Psoas muscle (tissue), 8 donors: ENCODE data around the gene HLF. TPM values are rescaled to one million over a fixed set of nuclear protein-coding genes. Genes with fewer than 3 reads are reported as not detected.
"Not testable (repeated sequence)": the region's sequence is repeated elsewhere in the genome, so short reads cannot be mapped to it uniquely, and the experiment has no call there.

Source experiments
- ATAC-seq, 4 donors: fragments of 200-7000 bp; cut with Tn5 transposase; one replicate each; pipeline ENCODE4 v1.9.1; 2020; ENCODE audit warnings: moderate library complexity in 3 of 4, mild to moderate bottlenecking in 2 of 4
- DNase-seq, 2 donors: peaks; one replicate each; pipeline ENCODE4 v3.0.0-alpha.2; 2020
- H3K27ac ChIP-seq: fragments of 200-600 bp; one replicate; pipeline ENCODE4 v1.8.0; 2022
- H3K27me3 ChIP-seq, 3 donors: fragments of 200-600 bp in 1 of 3; one replicate each; pipeline versions ENCODE4 v1.6.1 to v1.8.0; 2013 to 2022; ENCODE audit warnings: low read length in 2 of 3, mild to moderate bottlenecking in 2 of 3, moderate library complexity in 1 of 3; ENCODE audit not compliant: insufficient read depth in 3 of 3
- H3K36me3 ChIP-seq, 2 donors: fragments of 200-600 bp in 1 of 2; one replicate each; pipeline versions ENCODE4 v1.6.1 to v1.8.0; 2013 to 2022; ENCODE audit warnings: low read depth in 1 of 2, mild to moderate bottlenecking in 1 of 2, moderate library complexity in 1 of 2; ENCODE audit not compliant: insufficient read depth in 1 of 2
- H3K4me1 ChIP-seq: fragments of 200-600 bp; one replicate; pipeline ENCODE4 v1.8.0; 2022
- H3K4me3 ChIP-seq: fragments of 200-600 bp; one replicate; pipeline ENCODE4 v1.8.0; 2022; ENCODE audit warnings: mild to moderate bottlenecking
- H3K9me3 ChIP-seq: fragments of 200-600 bp; one replicate; pipeline ENCODE4 v1.8.0; 2022
- WGBS, 3 donors: extraction: QIAGEN DNeasy Blood & Tissue Kit; methylation state at CpG; one replicate each; pipeline versions ENCODE4 v1.1.6 to v1.1.7; 2013; 5-methylcytosine and 5-hydroxymethylcytosine counted together
- intact Hi-C, 2 donors: fragments of 100-400 bp; cut with DNase I; formaldehyde crosslinking; loops; one replicate each; pipeline versions ENCODE4 v1.11.0 to v1.14.2; 2022
- polyA plus RNA-seq, 3 donors: library from polyadenylated mRNA; stranded (reverse); fragments of 200-250 nt; gene quantifications; one replicate each; pipeline ENCODE4 v1.2.3, GENCODE V29; 2013
- total RNA-seq, 4 donors: library from RNA; stranded (reverse); fragmentation: NEBNext Ultra II Directional in 2 of 4; extraction: Animal tissue kit (Norgen Biotek cat#: 25700) in 2 of 4; gene quantifications; one replicate each; pipeline versions ENCODE4 v1.2.1 to v1.2.4, GENCODE V29; 2021 to 2023
- TF ChIP-seq, protein P1 (sequence below): fragments of 200-600 bp; IDR thresholded peaks from one replicate; pipeline ENCODE4 v1.8.0; 2022; ENCODE audit warnings: antibody characterized with exemption
- donor health status: healthy with polysubstance abuse.
- donor health status: DM: no; HTN: no; CAD: no; lungs with moderate emphysema.
- donor health status: Bipolar disorder and iron deficiency.
- donor health status: healthy.
- donor health status: DM: yes; HTN: yes; CAD: no.
- donor health status: DM: no; HTN: no; CAD: no.
- donor health status: DM: no; HTN: no; CAD: no.
- donor health status: DM: yes; HTN: yes; CAD: no.

The HLF gene
- total and polyA plus RNA-seq, 7 donors, result 0.59 to 5.0 (median 3.7) TPM

DNA sequence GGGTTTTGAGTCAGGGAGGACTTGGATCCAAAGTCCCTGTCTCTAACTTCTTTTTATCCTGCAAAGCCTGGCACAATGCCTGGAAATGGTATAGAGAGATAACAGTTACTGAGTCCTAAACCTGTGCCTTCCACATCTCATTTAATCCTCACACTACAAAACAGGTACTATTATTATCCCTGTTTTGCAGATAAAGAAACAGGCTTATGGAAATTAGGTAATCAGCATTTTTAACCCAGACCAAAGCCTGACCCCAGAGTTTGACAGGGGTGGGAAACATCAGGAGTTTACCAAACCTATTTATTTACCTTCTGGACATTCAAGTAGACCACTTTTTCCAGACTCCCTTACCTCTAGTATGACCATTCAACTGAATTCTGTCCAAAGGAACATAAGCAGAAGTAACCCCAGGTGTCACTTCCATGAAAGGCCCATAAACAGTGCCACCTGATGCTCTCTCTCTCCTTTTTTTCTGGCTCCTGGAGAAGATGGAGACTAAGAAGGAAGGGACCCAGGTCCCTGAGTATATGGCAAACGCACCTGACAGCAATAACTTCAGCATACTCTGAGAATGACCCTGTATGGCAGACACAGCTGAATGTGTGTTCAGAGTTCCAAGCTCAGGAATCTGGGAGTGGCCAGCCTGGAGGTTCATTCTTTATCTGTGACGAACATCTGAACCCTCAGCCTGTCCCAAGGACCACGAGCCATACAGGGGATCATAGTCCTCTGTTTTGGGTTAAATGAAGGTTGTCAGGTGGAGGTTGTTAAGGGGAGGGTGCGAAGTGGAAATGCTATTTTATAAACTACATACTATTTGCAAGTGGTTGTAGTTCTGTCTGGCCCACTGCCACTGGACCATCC is 62.7 kb downstream of the HLF start:
- H3K4me3 ChIP-seq, result no peak overlapping the region
- H3K9me3 ChIP-seq, result no peaks in the 10 kb centered on the region
- H3K27me3 ChIP-seq, result no peaks in the 10 kb centered on the region
- intact Hi-C loops, result no loop called here
- no peak overlapping the region for H3K27ac ChIP-seq
- TF ChIP-seq, protein P1, sequence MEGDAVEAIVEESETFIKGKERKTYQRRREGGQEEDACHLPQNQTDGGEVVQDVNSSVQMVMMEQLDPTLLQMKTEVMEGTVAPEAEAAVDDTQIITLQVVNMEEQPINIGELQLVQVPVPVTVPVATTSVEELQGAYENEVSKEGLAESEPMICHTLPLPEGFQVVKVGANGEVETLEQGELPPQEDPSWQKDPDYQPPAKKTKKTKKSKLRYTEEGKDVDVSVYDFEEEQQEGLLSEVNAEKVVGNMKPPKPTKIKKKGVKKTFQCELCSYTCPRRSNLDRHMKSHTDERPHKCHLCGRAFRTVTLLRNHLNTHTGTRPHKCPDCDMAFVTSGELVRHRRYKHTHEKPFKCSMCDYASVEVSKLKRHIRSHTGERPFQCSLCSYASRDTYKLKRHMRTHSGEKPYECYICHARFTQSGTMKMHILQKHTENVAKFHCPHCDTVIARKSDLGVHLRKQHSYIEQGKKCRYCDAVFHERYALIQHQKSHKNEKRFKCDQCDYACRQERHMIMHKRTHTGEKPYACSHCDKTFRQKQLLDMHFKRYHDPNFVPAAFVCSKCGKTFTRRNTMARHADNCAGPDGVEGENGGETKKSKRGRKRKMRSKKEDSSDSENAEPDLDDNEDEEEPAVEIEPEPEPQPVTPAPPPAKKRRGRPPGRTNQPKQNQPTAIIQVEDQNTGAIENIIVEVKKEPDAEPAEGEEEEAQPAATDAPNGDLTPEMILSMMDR, result no peak
- DNase-seq, result no peak
- H3K4me1 ChIP-seq, result no peaks in the 10 kb centered on the region
- no peak for ATAC-seq
- no peaks in the 10 kb centered on the region for H3K36me3 ChIP-seq
- WGBS, 3 donors, result 62 to 71% (median 70%) methylated on average over 4 of the region's 4 CpGs

DNA sequence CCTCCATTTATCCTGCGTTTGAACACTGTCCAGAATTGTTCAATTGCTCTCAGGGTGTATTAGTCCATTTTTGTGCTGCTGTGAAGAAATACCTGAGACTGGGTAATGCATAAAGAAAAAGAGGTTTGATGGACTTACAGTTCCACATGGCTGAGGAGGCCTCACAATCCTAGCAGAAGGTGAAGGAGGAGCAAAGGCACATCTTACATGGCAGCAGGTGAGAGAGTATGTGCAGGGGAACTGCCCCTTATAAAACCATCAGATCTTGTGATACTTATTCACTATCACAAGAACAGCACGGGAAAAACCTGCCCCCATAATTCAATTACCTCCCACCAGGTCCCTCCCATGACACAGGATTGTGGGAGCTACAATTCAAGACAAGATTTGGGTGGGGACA is 63.8 kb downstream of the HLF start:
- intact Hi-C loops, ATAC-seq, H3K4me1 ChIP-seq, DNase-seq, H3K4me3 ChIP-seq, H3K9me3 ChIP-seq, H3K27me3 ChIP-seq, H3K36me3 ChIP-seq, H3K27ac ChIP-seq: not testable (repeated sequence)
- 77 to 81% (median 77%) methylated on average over 2 of the region's 2 CpGs for WGBS, 3 donors

DNA sequence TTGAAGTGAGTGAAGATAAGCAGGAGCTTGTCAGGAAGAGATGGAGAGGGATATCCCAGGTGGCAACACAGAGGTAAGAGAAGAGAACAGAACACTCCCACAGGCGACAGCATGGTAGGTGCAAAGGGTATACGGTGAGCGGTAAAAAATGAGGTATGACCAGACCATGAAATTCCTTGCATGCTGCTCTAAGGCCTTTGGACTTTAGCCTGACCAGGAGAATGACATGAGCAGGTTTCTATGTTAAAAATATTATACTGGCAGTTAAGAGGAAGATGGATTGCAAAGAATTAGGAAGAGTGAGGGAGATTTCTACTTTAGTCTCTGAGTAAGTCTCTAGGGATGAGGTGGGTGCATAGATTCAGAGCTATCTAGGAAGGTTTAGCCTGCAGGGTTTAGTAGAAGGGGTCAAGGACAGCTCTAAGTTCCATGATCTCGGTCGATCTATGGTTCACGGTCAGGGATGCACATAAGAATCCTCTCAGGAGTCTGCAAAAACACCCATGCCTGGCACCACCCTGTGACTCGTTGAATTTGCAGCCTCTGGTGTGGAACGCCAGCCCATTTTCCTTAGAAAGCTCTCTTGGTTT is 65.7 kb downstream of the HLF start:
- WGBS, 3 donors, result 74 to 76% (median 75%) methylated on average over 8 of the region's 8 CpGs
- Histone ChIP-seq H3K27me3 (no peaks in the 10 kb centered on the region), H3K4me3 (no peak overlapping the region), H3K27ac (no peak overlapping the region), H3K4me1 (no peaks in the 10 kb centered on the region), H3K9me3 (no peaks in the 10 kb centered on the region), H3K36me3 (no peaks in the 10 kb centered on the region)
- intact Hi-C loops, result no loop called here
- ATAC-seq, result no peak
- TF ChIP-seq, protein P1, result no peak
- DNase-seq, result no peak

DNA sequence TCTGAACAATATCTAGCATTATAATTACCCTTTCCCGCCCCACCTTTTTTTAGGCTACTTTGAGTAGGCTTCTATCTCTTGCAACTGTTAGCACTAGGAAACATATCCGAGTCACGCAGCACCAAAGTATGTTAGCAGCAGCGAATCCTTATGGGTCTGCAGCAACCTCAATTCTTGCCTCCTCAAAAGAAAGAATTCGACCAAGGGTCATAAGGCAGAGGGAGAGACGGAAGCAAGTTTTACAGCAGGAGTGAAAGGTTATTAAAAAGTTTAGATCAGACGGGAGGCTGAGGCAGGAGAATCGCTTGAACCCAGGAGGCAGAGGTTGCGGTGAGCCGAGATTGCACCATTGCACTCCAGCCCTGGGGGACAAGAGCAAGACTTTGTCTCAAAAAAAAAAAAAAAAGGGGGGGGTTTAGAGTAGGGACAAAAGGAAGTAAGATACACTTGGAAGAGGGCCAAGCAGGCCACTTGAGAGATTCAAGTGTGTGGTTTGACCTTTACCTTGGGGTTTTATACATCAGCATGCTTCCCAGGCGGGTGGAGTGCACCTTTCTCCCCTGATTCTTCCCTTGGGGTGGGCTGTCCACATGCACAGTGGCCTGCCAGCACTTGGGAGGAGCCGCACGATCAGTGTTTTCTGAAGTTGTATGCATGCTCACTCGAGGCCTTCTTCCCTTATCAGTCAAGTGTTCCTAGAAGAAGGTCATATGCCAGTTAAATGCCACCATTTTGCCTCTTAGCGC is 67.7 kb downstream of the HLF start:
- intact Hi-C loops, result no loop called here
- TF ChIP-seq, protein P1, result no peak
- DNase-seq (no peak), ATAC-seq (no peak)
- Histone ChIP-seq H3K27me3 (no peaks in the 10 kb centered on the region), H3K9me3 (no peaks in the 10 kb centered on the region), H3K36me3 (no peaks in the 10 kb centered on the region), H3K4me1 (no peaks in the 10 kb centered on the region), H3K4me3 (no peak overlapping the region), H3K27ac (no peak overlapping the region)
- WGBS, 3 donors, result 84 to 88% (median 87%) methylated on average over 15 of the region's 15 CpGs

DNA sequence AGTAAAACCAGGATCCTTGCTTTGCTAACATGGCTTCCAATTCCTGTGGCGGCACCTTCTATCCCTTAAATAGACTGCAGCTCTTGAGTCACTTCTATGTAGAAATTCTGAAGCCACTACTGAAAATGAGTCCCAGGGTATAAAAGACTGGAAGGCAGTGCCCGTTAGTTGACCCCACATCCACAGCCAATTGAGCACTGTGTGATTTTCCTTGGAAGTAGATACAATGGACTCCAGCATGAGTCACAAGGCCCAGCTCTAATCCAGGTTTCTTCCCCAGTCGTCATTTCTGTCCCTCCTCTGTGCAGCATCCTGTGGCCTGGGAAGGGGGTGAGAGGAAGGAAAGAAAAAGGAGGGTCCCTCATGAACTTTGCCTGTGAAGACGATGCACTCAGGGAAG is 69.5 kb downstream of the HLF start:
- WGBS, 3 donors, result 57 to 68% (median 57%) methylated on average over 4 of the region's 4 CpGs
- no peak overlapping the region for H3K27ac ChIP-seq
- H3K36me3 ChIP-seq, result no peaks in the 10 kb centered on the region
- intact Hi-C loops, result no loop called here
- H3K4me1 ChIP-seq, result no peaks in the 10 kb centered on the region
- ATAC-seq, result no peak
- no peaks in the 10 kb centered on the region for H3K9me3 ChIP-seq
- H3K27me3 ChIP-seq, result no peaks in the 10 kb centered on the region
- TF ChIP-seq, protein P1, result no peak
- no peak overlapping the region for H3K4me3 ChIP-seq
- no peak for DNase-seq
